ENCODE measurements around the gene NBPF19.
"Not testable (repeated sequence)": the region's sequence is repeated elsewhere in the genome, so short reads cannot be mapped to it uniquely, and the experiment has no call there.

DNA sequence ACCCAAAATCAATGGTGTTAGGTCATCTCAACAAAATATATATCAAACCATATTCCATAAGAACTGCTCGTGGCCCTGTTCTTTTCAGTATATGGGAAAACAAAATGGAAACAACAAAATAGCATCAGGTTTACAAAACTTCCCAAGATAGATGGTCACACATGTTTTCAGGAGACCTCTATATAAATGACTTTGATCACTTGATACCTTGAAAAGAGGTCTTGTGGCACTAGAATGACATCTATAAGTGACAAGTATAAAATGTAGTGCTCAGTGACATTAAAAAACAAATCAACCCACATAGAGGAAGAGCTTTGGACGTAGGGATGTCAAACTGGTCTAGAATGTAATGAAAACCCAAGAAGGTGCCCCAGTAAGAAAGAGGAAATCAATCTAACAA lies at the start of gene NBPF19:
- TF ChIP-seq, protein P1, sequence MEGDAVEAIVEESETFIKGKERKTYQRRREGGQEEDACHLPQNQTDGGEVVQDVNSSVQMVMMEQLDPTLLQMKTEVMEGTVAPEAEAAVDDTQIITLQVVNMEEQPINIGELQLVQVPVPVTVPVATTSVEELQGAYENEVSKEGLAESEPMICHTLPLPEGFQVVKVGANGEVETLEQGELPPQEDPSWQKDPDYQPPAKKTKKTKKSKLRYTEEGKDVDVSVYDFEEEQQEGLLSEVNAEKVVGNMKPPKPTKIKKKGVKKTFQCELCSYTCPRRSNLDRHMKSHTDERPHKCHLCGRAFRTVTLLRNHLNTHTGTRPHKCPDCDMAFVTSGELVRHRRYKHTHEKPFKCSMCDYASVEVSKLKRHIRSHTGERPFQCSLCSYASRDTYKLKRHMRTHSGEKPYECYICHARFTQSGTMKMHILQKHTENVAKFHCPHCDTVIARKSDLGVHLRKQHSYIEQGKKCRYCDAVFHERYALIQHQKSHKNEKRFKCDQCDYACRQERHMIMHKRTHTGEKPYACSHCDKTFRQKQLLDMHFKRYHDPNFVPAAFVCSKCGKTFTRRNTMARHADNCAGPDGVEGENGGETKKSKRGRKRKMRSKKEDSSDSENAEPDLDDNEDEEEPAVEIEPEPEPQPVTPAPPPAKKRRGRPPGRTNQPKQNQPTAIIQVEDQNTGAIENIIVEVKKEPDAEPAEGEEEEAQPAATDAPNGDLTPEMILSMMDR (conservative IDR thresholded peaks at IDR 0.05; ENCODE audit: low read depth, low read length): not testable (repeated sequence)
- TF ChIP-seq EZH2 (IDR thresholded peaks at IDR 0.05; ENCODE audit: borderline replicate concordance, low read depth, low read length, poor library complexity, severe bottlenecking): not testable (repeated sequence)

Data from A673 (cell line).